Lung (tissue), 12 donors: Measurements from ENCODE around the gene TPRN. TPM values are rescaled to one million over a fixed set of nuclear protein-coding genes. Genes with fewer than 3 reads are reported as not detected.

Experiments used
- ATAC-seq: fragments of 200-7000 bp; cut with Tn5 transposase; one replicate; pipeline ENCODE4 v1.9.1; 2020; ENCODE audit warnings: moderate number of reproducible peaks; ENCODE audit not compliant: insufficient read depth, low FRiP score
- DNase-seq, 3 donors: peaks; one replicate each; pipeline ENCODE4 v3.0.0-alpha.2; 2013 to 2017
- H3K27ac ChIP-seq, 2 donors: one replicate each; pipeline ENCODE4 v1.5.1; 2013; ENCODE audit warnings: mild to moderate bottlenecking in 2 of 2, moderate library complexity in 2 of 2, control low read depth in 1 of 2, inconsistent platforms in 1 of 2, low read depth in 1 of 2, low read length in 1 of 2
- H3K27me3 ChIP-seq, 3 donors: one replicate each; pipeline ENCODE4 v1.5.1; 2013; ENCODE audit warnings: low read length in 2 of 3; ENCODE audit not compliant: control insufficient read depth in 3 of 3, insufficient read depth in 3 of 3
- H3K36me3 ChIP-seq, 4 donors: one replicate each; pipeline ENCODE4 v1.5.1; 2013; ENCODE audit warnings: low read length in 4 of 4, mild to moderate bottlenecking in 1 of 4, moderate library complexity in 1 of 4; ENCODE audit not compliant: control insufficient read depth in 4 of 4, insufficient read depth in 4 of 4
- H3K4me1 ChIP-seq, 5 donors: one replicate each; pipeline ENCODE4 v1.5.1; 2013; ENCODE audit warnings: low read length in 5 of 5, mild to moderate bottlenecking in 2 of 5, moderate library complexity in 1 of 5; ENCODE audit not compliant: control insufficient read depth in 5 of 5, insufficient read depth in 5 of 5
- H3K4me3 ChIP-seq: one replicate; pipeline ENCODE4 v1.5.1; 2013; ENCODE audit warnings: mild to moderate bottlenecking, control low read depth, moderate library complexity
- H3K9ac ChIP-seq, 2 donors: one replicate each; pipeline ENCODE4 v1.5.1; 2013; ENCODE audit warnings: low read length in 2 of 2, control low read depth in 1 of 2; ENCODE audit not compliant: insufficient read depth in 1 of 2
- H3K9me3 ChIP-seq, 4 donors: one replicate each; pipeline ENCODE4 v1.5.1; 2013; ENCODE audit warnings: low read length in 3 of 4, mild to moderate bottlenecking in 1 of 4, moderate library complexity in 1 of 4; ENCODE audit not compliant: control insufficient read depth in 4 of 4, insufficient read depth in 3 of 4
- CTCF ChIP-seq: IDR thresholded peaks from 2 replicates; pipeline ENCODE4 v1.5.1; 2012; ENCODE audit warnings: mild to moderate bottlenecking; ENCODE audit errors: control extremely low read depth, extremely low read depth
- WGBS, 2 donors: extraction: QIAGEN DNeasy Blood & Tissue Kit; methylation state at CpG; one replicate each; pipeline ENCODE4 v1.1.7; 2013; 5-methylcytosine and 5-hydroxymethylcytosine counted together
- polyA plus RNA-seq, 2 donors: library from polyadenylated mRNA; stranded (reverse); fragments of 200-250 nt; gene quantifications; one replicate each; pipeline ENCODE4 v1.2.1, GENCODE V29; 2013
- total RNA-seq, 2 donors: library from RNA; depleted of rRNA in 1 of 2; stranded (reverse); fragments of >200 nt in 1 of 2; gene quantifications; one replicate each; pipeline ENCODE4 v1.2.1, GENCODE V29; 2014 to 2021
- donor health status: control.
- donor health status: control.
- donor health status: Bipolar disorder and iron deficiency.
- donor health status: healthy.
- donor health status: DM: yes; HTN: yes; CAD: no.

The TPRN gene
- total and polyA plus RNA-seq, 4 donors: 8.9 to 30.6 (median 15.5) TPM

- H3K27ac ChIP-seq: no peak overlapping the region
- H3K9ac ChIP-seq: no peak overlapping the region
- DNase-seq: no peak
- H3K4me1 ChIP-seq: peaks cover 0 to 14% (median 8%) of the 10 kb centered on the region in 5 donors
- peaks cover 0 to 3% (median 0%) of the 10 kb centered on the region in 3 donors for H3K27me3 ChIP-seq
- H3K36me3 ChIP-seq: no peaks in the 10 kb centered on the region
- no peak for TF ChIP-seq CTCF
- 66 to 68% methylated on average over 35 of the region's 35 CpGs for WGBS, 2 donors
- no peaks in the 10 kb centered on the region for H3K9me3 ChIP-seq
- no peak for ATAC-seq
- H3K4me3 ChIP-seq: no peak overlapping the region
These were observed 35.1 kb upstream of the TPRN start for GRCh38 chr9:137235424-137236237.

GRCh38 chr9:137234758-137235423 lies 34.4 kb upstream of the TPRN start:
- no peaks in the 10 kb centered on the region for H3K36me3 ChIP-seq
- H3K4me3 ChIP-seq: no peak overlapping the region
- WGBS, 2 donors: 70 to 83% methylated on average over 17 to 18 of the region's 18 CpGs
- H3K27ac ChIP-seq: no peak overlapping the region
- ATAC-seq (no peak), DNase-seq (no peak)
- no peak for TF ChIP-seq CTCF
- peaks cover 0 to 14% (median 8%) of the 10 kb centered on the region in 5 donors for H3K4me1 ChIP-seq
- H3K9me3 ChIP-seq: no peaks in the 10 kb centered on the region
- H3K9ac ChIP-seq: no peak overlapping the region
- peaks cover 0 to 6% (median 0%) of the 10 kb centered on the region in 3 donors for H3K27me3 ChIP-seq

- H3K27me3 ChIP-seq: peaks cover 0 to 6% (median 0%) of the 10 kb centered on the region in 3 donors
These were observed 33.6 kb upstream of the TPRN start for GRCh38 chr9:137234055-137234697.

More at GRCh38 chr9:137234055-137234697, 33.6 kb upstream of the TPRN start:
- peaks cover 0 to 2% (median 0%) of the 10 kb centered on the region in 4 donors for H3K9me3 ChIP-seq
- H3K27ac ChIP-seq: no peak overlapping the region
- WGBS, 2 donors: 63 to 72% methylated on average over 27 to 40 of the region's 40 CpGs
- no peak overlapping the region for H3K4me3 ChIP-seq
- DNase-seq (no peak), ATAC-seq (no peak)
- no peaks in the 10 kb centered on the region for H3K36me3 ChIP-seq
- TF ChIP-seq CTCF: no peak
- H3K9ac ChIP-seq: no peak overlapping the region
- H3K4me1 ChIP-seq: peaks cover 0 to 14% (median 8%) of the 10 kb centered on the region in 5 donors
